GM20431 (cell line): ENCODE results near the gene TIAM2.
"Not testable (repeated sequence)": the region's sequence is repeated elsewhere in the genome, so short reads cannot be mapped to it uniquely, and the experiment has no call there.

Source experiments
- in situ Hi-C: fragments of 300-500 bp; cut with MseI, MboI; formaldehyde crosslinking; loops from one replicate; pipeline ENCODE4 v1.15.0; 2020; ENCODE audit warnings: low sequenced_read_pairs; ENCODE audit not compliant: unreplicated experiment

TIAM2 gene

DNA sequence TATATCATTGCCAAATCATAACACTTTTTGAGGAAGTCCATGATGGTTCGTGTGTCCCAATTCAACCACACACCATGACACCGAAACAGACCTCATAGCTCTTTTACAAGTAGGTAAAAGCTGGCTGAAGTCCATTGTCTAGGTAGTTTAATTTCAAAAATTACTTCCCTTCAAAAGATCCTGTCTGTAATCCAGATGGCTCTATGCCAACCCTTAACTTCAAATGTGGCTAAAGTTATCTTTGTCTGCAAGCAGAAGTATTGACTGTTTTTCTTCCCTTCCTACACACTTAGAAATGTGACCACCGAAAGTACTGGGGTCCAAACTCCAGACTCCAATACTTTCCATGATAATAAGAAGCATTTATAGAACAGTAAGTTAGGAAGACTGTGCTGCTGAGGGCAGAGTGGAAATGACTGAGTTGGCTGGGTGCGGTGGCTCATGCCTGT lies 8.3 kb upstream of the TIAM2 start:
- in situ Hi-C loops = no loop called here

DNA sequence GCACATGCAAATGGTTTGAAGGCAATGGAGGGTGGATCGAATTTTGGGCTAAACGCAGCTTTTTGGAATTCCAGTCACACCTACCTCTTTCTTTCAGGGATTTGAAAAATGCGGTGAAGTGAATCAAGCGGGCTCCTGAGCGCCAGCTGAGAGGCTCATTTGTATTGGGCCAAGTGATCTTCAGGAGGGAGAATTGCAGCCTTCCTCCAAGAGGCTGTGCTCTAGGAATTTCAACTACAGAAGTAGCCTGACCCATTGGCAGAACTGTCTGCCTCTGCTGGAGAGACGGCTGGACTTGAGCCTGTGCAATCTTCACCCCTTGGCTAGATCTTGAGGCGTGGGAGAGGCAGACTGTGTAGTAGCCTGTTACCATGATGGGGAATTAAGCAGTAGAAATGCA lies 5.7 kb upstream of the TIAM2 start:
- in situ Hi-C loops = no loop called here

DNA sequence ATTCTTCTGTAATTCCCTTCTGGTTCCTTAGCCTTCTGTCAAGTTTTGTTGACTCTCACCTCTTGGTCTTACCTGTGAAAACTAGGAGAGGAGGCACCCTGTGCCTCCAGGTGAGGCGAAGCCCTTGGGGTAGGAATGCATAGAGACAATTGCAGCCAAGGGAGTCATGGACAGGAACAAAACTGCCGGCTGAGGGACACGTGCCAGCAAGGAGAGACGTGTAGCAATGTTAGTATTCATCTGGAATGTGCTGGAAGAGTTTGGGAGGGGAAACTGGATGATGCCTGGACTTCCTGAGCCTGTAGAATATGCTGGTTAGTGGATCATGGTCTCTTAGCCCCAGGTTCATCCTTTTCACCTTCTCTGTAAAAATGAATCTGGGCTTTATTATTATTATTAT lies 3.9 kb upstream of the TIAM2 start:
- in situ Hi-C loops = no loop called here

DNA sequence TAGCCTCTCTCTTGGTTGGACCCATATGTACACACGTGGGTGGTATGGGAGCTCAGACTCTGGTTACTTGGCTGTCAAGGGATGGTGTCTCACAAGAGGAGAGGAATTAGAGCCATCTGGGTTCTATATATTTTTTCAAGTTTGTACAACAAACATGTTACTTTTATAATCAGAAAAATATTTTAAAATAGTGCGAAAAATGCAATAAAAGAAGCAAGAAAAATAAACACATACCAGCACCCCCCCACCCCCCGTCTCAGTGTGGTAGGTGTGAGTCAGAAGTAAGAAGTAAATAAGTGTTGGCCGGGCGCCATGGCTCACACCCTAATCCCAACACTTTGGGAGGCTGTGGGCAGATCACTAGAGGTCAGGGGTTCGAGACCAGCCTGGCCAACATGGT lies 2.1 kb upstream of the TIAM2 start:
- in situ Hi-C loops = no loop called here

DNA sequence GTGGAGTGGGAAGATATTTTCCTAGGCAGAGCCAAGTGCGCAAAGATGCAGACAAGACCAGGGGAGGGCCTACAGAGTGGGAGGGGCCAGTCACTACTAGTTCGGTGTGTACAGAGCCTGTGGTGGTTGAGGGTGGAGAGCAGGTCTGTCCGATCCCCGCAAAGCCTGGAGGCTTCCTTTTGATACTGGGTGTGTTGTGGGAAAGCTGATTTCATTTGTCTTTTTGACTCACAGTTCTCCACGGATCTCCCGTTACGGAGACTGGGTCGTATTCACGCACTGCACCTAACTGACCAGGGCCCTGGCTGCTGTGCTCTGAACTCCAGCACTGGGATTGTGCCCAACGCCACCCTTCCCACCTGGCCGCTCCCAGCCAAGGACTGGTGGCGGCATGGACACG lies 1.4 kb upstream of the TIAM2 start:
- in situ Hi-C loops = no loop called here

DNA sequence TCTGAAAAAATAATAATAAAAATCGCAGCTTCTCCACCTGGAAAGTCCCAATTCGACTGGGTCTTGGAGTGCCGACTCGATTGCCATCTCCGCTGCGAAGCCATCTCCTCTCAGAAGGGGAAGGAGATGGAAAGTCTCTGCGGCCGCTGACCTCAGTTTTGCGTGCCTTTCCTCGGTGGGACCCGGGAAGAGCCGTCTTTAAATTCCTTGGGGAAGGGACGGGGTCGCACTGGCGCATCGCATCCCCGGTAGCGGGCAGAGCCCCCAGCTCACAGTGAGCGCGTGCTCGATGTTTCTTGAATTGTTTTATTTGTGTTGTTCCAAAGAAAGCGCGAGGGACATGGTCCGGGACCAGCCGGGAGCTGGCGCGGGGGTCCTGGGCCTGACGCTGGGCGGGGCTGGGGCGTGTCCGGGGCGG lies 270 bp upstream of the TIAM2 start:
- in situ Hi-C loops = no loop called here

DNA sequence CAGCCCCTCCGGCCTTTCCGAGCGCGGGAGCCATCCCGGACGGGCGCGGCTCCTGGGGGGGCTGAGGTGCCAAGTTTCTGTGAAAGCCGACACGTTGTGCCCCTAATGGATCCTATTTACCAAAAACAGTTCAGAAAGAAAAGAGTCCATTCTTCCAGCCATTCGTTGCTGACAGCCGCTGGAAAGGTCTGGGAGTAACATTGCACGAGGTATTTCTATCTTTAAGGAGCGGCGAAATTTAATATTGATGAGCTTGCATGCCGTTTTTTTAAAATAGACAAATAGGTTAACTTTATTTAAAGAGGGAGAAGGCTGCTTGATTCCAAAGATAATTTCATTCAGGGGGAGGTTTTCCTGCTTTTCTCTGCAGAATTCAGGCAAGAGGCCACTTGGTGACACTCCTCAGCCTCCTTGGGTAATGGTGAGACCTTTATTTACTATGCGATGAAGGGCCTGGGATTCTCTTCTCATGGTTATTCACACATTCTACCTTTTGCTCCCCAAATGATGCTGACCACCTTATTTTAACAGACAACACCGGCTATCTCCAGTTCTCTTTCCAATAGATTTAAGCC lies 988 bp downstream of the TIAM2 start:
- in situ Hi-C loops = no loop called here

DNA sequence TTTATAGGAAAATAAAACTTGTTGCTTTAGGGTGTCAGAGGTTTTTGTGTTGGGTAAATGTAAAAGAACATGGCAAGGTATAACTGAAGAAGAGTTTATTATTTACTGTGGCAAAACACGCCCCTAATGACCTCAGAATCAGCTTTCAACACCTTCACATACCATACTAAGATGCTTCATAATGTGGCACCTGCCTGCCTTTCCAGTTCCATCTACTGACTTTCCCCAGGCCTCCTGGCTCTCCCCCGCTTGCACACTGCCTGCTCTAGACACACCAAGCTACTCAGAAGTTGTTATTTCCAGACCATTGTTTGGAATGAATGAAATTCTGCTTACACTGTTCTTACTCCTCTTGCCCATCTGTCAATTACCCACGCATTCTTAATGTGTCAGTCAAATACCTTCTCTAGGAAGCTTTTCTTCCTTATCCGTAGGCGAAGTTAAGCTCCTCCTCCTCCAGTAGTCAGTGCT lies 1.8 kb downstream of the TIAM2 start:
- in situ Hi-C loops = no loop called here

DNA sequence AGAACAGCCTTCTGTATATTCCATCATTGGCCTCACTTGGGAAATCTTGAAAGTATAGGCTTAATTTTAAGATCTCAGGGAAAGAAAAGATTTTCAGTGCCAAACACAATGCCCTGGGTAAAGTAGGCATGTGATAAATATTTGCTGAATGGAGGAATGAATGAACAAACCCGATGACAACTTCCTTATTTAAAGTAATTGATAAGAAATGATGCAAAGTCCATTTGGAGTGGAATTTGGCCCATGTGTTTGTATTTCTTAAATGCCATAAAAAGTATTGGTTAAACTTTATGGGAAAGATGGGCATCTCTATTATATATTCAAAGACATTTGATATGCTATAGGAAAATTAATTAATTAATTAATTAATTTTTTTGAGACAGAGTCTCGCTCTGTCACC lies 3.7 kb downstream of the TIAM2 start:
- in situ Hi-C loops = no loop called here

DNA sequence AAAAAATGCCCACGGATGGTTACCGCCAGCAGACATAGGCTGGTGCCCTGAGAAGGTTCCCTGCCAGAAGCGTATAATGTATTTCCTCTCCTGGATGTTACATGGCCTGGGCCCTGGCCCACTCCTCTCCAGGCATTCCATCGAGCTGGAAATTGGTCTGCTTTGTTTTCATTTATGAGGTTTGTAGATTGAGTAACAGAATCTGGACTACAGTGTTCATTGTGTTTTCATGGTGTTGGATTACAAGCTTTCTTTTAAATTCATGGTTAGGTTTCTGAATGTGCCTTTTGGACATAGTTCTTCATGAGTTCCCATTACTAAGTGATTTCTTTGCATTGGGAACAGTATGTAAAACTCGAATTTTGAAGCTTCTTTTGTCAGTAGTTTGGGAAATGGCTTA lies 6.4 kb downstream of the TIAM2 start:
- in situ Hi-C loops = no loop called here

DNA sequence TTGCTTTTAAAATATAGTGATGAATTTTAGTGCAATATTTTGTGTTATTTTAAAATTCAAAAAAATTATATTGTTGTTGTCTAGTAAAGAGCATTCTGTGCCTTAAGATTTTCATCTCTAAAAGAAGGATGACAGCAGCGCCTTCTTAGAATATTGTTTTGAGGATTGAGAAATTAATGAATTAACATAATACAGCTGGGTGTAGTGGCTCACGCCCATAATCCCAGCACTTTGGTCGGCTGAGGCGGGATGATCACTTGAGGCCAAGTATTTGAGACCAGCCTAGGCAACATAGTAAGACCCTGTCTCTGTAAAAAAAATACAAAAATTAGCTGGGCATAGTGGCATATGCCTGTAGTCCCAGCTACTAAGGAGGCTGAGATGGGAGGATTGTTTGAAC lies 6.8 kb downstream of the TIAM2 start:
- in situ Hi-C loops = no loop called here

DNA sequence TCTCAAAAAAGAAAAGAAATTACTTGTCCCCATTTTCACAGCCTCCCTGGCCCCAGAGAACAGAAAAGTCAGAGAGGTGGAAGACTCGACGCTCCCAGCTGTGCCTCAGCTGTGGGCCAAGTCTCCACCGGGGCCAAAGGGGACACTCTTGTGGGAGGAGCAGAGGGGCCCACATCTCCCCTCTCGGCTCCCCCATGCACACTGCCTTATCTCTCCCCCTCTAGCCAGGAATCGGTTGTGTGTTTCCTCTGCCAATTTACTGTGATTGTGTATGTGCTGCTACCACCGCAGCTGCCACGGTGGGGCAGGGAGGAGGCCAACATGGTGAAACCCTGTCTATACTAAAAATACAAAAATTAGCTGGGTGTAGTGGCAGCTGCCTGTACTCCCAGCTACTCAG lies 8.4 kb downstream of the TIAM2 start:
- in situ Hi-C loops = no loop called here

DNA sequence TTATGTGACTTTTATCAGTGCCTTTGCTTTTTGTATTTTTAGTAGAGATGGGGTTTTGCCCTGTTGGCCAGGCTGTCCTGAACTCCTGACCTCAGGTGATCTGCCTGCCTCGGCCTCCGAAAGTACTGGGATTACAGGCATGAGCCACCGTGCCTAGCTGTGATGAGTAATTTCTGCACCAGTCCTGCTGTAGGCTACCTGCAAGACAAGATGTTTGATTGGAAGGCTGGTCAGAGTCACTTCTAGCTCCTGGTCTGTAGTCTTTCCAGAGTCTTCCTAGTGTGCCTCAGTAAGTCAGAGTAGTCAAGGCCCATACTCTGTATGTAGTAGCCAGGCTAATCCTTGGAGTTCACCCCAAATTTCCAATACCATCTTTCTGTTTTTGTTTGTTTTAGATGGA lies 8.9 kb downstream of the TIAM2 start:
- in situ Hi-C loops = no loop called here

DNA sequence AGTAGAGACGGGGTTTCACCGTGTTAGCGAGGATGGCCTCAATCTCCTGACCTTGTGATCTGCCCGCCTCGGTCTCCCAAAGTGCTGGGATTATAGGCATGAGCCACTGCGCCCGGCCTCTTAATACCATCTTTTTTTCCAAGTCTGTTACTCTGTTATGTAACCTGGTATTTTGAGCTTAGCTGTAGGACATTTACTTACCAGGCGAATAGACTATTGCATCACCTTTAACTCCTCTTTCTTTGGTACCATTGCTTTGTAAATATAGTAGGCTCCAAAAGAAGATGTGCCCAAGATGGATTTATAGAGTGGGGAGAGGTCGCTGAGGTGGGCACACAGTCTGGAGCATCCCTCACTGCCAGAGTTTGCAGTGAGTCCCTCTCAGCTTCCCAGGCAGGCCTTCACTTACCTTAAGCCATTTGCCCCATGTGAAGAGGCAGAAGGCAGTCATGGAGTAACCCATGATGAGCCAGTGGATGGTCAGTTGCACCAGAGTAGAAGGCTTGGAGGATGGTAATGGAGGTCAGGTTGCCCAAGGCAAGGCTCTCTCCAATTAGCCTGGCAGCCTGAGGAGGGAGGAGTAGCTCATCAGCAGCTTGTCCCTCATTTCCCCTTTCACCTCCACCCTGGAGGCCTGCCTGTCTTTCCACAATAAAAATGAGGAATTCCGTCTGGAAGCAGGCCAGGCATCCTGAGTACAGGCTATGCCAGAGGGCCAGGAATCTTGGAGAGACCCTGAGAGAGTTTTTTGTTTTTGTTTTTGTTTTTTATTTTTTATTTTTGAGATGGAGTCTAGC lies 9.7 kb downstream of the TIAM2 start:
- in situ Hi-C loops = no loop called here

DNA sequence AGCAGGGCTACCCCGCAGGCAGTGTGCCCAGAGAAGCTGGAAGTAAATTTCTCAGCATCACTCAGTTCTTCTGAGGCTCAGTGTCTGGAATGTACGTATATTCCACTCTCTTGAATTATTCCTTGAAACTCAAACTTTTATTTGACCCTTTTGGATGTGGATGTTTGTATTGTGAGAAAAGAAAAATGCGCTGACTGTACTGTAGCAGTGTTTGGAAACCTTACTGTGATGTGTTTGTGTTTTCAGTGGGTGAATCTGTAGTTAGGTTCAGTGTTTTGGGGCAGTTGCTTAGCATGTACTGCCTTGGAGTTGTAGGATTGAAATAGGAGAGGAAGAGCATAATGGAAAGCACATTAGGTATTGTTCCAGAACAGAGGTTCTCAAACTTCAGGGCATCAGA lies 13.5 kb downstream of the TIAM2 start:
- in situ Hi-C loops = no loop called here

DNA sequence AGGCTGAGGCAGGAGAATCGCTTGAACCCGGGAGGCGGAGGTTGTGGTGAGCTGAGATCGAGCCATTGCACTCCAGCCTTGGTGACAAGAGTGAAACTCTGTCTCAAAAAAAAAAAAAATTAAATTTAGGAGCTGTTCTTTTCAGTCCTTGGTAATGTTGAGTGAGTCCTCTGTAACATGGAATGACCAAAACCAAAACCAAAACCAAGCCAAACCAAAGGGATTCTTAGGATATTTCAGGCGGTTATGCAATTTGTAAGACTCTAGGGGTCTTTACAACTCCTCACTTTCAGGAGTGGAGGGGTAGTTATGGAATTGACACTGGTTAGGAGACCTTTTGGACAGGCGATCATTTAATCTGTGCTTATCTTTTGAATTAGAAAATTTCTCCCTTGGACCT lies 15.8 kb downstream of the TIAM2 start:
- in situ Hi-C loops = no loop called here

DNA sequence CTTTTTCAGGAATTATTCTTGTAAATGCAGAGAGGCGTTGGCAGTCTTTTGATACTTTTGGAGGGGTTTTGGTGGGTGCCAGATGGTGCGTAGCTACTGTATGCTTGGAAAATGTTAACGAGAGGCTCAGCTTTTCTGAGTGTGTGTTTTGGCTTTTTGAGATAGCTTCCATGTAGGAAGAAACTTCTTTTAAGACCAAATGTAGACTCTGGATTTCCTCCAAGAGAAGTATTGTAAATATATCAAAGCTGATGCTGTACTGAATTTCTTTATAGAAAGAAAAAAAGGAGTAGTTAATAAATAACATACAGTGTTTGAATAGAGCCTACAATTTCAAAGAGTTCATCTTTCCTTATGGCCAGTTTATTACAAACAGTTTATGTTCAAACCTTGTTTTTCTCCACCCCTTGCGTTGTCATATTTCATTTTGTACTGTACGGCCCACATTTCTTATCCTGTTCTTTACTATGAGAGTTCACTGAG lies 16.7 kb downstream of the TIAM2 start:
- in situ Hi-C loops = no loop called here

DNA sequence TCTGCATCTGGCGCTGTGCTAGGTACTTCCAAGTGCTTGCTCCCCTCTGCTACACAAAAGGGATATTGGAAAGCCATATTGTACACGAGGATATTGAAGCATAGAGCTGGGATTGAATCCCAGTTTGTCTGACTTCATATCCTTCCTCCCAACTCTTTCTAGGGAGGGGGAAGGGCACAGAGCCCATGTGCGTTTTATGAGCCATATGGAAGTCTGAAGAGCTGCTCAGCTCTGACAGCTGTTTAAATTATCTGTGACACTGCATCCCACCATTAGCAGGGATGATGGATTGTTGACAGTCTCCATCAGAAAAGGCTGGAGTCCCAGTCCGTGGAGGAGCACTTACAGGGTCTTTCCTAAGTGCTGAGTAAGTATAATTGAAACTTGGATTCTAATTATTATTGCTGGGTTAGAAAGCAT lies 18.4 kb downstream of the TIAM2 start:
- in situ Hi-C loops = no loop called here

DNA sequence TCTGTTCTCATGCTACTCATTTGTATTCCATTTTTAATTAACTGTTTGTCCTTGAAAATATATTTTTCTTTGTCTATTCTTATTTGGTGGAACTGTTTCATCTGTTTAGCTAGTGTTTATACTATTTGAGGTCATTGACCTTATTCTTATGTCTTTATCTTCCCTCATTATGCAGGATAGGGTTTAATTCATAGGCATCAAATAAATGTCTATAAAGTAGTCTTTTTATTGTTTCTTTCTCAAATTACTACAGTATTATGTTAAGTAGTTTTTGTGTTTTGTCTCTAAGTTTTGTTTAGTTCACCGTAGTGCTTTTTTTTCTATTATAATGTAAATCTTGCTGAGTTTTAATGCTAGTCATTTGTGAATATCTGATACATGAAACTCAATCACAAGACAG lies 19.0 kb downstream of the TIAM2 start:
- in situ Hi-C loops = no loop called here

DNA sequence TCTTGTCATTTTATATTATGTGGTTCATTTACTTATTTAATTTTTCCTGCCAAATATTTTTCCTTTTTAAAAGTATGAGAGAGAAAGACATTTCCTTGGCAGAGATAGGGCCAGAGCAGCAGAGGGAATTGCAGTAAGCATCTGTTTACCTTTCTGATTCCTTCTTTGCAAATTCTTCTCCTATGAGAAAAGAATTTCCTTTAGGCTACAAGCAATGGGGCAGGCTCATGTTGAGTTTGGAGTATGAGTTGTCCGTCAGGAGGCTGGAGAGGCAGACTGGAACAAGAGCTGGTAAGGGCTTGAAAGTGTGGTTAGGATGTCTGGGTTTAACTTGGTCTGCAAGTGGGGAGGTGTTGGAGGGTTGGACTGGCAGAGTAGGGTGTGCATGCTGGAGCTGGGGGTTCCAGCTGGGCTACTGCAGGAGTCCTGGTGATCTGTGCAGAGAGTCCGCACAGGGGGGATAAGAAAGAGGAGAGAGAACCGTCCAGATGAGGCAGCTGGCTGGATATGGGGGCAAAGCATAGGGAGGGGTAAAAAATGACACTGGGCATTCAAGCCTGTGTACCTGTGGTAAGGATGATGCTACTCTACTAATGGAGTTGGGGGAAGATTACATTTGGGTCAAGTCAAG lies 19.7 kb downstream of the TIAM2 start:
- in situ Hi-C loops = no loop called here

DNA sequence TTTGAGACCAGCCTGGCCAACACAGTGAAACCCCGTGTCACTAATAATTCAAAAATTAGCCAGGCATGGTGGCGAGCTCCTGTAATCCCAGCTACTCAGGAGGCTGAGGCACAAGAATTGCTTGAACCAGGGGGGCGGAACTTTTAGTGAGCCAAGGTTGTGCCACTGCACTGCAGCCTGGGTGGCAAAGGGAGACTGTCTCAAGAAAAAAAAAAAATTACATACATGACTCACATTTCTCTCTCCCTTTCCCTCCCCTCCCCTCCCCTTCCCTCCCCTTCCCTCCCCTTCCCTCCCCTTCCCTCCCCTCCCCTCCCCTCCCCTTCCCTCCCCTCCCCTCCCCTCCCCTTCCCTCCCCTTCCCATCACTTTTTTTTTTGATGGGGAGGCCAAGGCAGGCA lies 23.3 kb downstream of the TIAM2 start:
- in situ Hi-C loops = not testable (repeated sequence)
